Natural killer cell treated with Interleukin-12 subunit alpha and Interleukin-12 subunit beta and Interleukin-15 and Interleukin-18, amount 100 ng/mL, for 72 hours (primary cell): Measurements from ENCODE around the gene LYPLAL1. TPM values are rescaled to one million over a fixed set of nuclear protein-coding genes. Genes with fewer than 3 reads are reported as not detected.

ENCODE experiments used
- ATAC-seq, 2 donors: fragments of 150-1000 bp; cut with Tn5 transposase in 1 of 2; sonication (Bioruptor Pico), chemical (Tn5 transposase) in 1 of 2; 2 replicates each; pipeline ENCODE4 v1.10.0; 2021
- DNase-seq: peaks from one replicate; pipeline ENCODE4 v3.0.0; 2022; ENCODE audit warnings: low spot score
- H3K27ac Mint-ChIP-seq, 2 donors: 1 replicate in 1 of 2; 2 replicates in 1 of 2; pipeline ENCODE4 v1.8.0; 2022; ENCODE audit warnings: mixed read lengths in 2 of 2, mild to moderate bottlenecking in 1 of 2, moderate library complexity in 1 of 2
- H3K27me3 Mint-ChIP-seq, 2 donors: 1 replicate in 1 of 2; 2 replicates in 1 of 2; pipeline ENCODE4 v1.8.0; 2022; ENCODE audit warnings: mixed read lengths in 2 of 2
- H3K36me3 Mint-ChIP-seq: one replicate; pipeline ENCODE4 v1.8.0; 2022; ENCODE audit warnings: mixed read lengths
- H3K4me1 Mint-ChIP-seq, 2 donors: 1 replicate in 1 of 2; 2 replicates in 1 of 2; pipeline ENCODE4 v1.8.0; 2022; ENCODE audit warnings: low read depth in 2 of 2, mixed read lengths in 2 of 2, mild to moderate bottlenecking in 1 of 2
- H3K4me3 Mint-ChIP-seq: one replicate; pipeline ENCODE4 v1.8.0; 2022; ENCODE audit warnings: mixed read lengths
- H3K9me3 Mint-ChIP-seq: 2 replicates; pipeline ENCODE4 v1.8.0; 2022; ENCODE audit warnings: mixed read lengths
- total RNA-seq, 2 donors: library from RNA; stranded (reverse); gene quantifications; one replicate each; pipeline ENCODE4 v1.2.3, GENCODE V29; 2022

LYPLAL1 gene
- total RNA-seq, 2 donors from 2014 or later = 12.5 to 20.3 TPM

GRCh38 chr1:219209578-219209977, 35.9 kb downstream of the LYPLAL1 start:
- H3K36me3 Mint-ChIP-seq = no peaks in the 10 kb centered on the region
- H3K9me3 Mint-ChIP-seq = no peaks in the 10 kb centered on the region
- H3K4me3 Mint-ChIP-seq = no peak overlapping the region
- H3K27ac Mint-ChIP-seq = no peak overlapping the region
- H3K27me3 Mint-ChIP-seq = no peaks in the 10 kb centered on the region
- ATAC-seq (no peak), DNase-seq (no peak)
- no peaks in the 10 kb centered on the region for H3K4me1 Mint-ChIP-seq

GRCh38 chr1:219210067-219210466, 36.4 kb downstream of the LYPLAL1 start:
- no peak for DNase-seq
- H3K4me1 Mint-ChIP-seq = no peaks in the 10 kb centered on the region
- no peak overlapping the region for H3K27ac Mint-ChIP-seq
- H3K27me3 Mint-ChIP-seq = no peaks in the 10 kb centered on the region
- no peaks in the 10 kb centered on the region for H3K36me3 Mint-ChIP-seq
- ATAC-seq = no peak
- no peak overlapping the region for H3K4me3 Mint-ChIP-seq
- H3K9me3 Mint-ChIP-seq = no peaks in the 10 kb centered on the region

DNA sequence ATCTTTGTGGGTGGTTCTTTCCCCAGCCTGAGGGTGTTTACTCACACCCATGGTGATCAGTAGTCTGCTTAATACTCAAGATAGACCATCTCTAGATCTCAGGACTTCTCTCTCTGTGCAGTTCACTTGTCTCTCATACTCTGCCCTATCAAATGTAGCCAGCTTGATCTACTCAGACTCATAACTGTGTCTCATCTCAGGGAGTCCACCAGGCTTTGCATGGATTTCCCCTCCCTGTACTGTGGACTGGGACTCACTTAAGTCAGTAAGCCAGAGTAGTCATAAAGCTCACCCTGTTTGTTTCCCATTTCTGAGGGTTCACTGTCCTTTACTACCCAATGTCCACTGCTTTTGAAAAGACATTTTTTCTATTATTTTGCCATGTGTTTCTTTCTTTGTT, 41.8 kb downstream of the LYPLAL1 start:
- peaks cover 0 to 4% of the 10 kb centered on the region in 2 donors for H3K4me1 Mint-ChIP-seq
- DNase-seq (no peak), ATAC-seq (no peak)
- no peak overlapping the region for H3K4me3 Mint-ChIP-seq
- no peaks in the 10 kb centered on the region for H3K27me3 Mint-ChIP-seq
- peaks cover 4% of the 10 kb centered on the region for H3K36me3 Mint-ChIP-seq
- no peaks in the 10 kb centered on the region for H3K9me3 Mint-ChIP-seq
- peak overlapping the region in 1 of 2 donors; percentile 7 for H3K27ac Mint-ChIP-seq

- no peaks in the 10 kb centered on the region for H3K9me3 Mint-ChIP-seq
- H3K36me3 Mint-ChIP-seq = peaks cover 7% of the 10 kb centered on the region
- peaks cover 0 to 6% of the 10 kb centered on the region in 2 donors for H3K4me1 Mint-ChIP-seq
- H3K27ac Mint-ChIP-seq = no peak overlapping the region
- H3K4me3 Mint-ChIP-seq = no peak overlapping the region
- DNase-seq = no peak
- no peaks in the 10 kb centered on the region for H3K27me3 Mint-ChIP-seq
- ATAC-seq = peak in 1 of 2 donors; percentile 56
Observed at GRCh38 chr1:219220945-219221344, 47.3 kb downstream of the LYPLAL1 start.

DNA sequence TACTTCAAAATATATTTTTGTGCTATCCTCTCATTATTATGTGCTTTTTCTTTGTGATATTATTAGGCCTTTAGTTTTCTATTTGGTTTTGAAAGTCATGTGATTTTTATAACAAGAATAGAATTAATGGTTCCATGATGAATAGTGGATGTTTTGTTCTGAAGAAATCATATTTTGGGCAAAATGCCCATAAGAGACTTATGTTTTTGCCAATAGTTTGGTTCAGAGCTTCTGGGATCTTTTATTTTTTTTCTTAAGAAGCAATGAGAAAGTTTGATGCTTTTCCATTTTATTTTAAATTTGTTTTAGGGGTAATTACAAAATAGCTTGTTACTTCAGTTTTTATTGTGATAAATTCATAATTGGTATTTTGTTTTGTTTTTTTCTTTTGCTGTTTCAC, 49.8 kb downstream of the LYPLAL1 start:
- Mint-ChIP-seq H3K36me3 (peaks cover 8% of the 10 kb centered on the region), H3K4me3 (no peak overlapping the region), H3K9me3 (no peaks in the 10 kb centered on the region), H3K27ac (no peak overlapping the region), H3K4me1 (peaks cover 0 to 6% of the 10 kb centered on the region in 2 donors), H3K27me3 (no peaks in the 10 kb centered on the region)
- DNase-seq (no peak), ATAC-seq (no peak)

GRCh38 chr1:219226196-219226595, 52.5 kb downstream of the LYPLAL1 start:
- H3K4me3 Mint-ChIP-seq = no peak overlapping the region
- peaks cover 4% of the 10 kb centered on the region for H3K36me3 Mint-ChIP-seq
- H3K27ac Mint-ChIP-seq = no peak overlapping the region
- H3K27me3 Mint-ChIP-seq = no peaks in the 10 kb centered on the region
- ATAC-seq (no peak), DNase-seq (no peak)
- peaks cover 0 to 6% of the 10 kb centered on the region in 2 donors for H3K4me1 Mint-ChIP-seq
- H3K9me3 Mint-ChIP-seq = no peaks in the 10 kb centered on the region

DNA sequence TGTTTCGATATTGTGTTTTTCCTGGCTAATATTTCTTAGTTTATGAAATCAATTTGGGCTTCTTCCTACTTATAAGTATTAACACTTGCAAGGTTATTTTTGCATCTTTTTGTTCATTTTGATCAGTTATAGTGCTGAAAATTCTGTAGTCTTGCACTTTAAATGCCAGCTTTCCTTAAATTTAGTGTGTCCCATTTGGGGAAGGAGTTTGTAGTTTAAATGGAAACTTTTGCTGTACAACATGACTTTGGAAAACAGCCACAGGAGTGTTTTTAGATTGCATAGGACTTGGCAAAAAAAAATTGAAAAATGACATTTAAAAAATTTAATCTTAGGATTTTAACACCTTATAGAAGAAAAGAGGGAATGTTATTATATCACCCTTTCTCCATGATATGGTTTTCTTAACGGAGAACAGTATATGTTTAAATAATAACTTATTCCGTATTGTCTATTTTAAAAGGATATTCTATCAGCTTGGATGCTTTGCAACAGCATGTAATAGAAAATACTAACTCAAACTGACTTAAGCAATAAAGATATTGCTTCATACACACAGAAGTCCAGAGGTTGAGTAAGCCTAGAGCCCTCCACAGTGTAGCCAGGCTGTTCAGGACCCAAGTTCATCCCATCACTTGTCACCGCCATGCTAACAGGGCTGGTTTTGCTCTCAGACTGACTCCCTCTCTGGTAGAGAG, 53.8 kb downstream of the LYPLAL1 start:
- no peak for DNase-seq
- no peaks in the 10 kb centered on the region for H3K27me3 Mint-ChIP-seq
- peaks cover 4% of the 10 kb centered on the region for H3K36me3 Mint-ChIP-seq
- no peak overlapping the region for H3K27ac Mint-ChIP-seq
- peaks cover 0 to 6% of the 10 kb centered on the region in 2 donors for H3K4me1 Mint-ChIP-seq
- H3K4me3 Mint-ChIP-seq = no peak overlapping the region
- no peak for ATAC-seq
- no peaks in the 10 kb centered on the region for H3K9me3 Mint-ChIP-seq

GRCh38 chr1:219228058-219228419, 54.4 kb downstream of the LYPLAL1 start:
- Mint-ChIP-seq H3K27me3 (no peaks in the 10 kb centered on the region), H3K9me3 (no peaks in the 10 kb centered on the region), H3K4me3 (no peak overlapping the region), H3K27ac (no peak overlapping the region), H3K4me1 (peaks cover 1 to 6% of the 10 kb centered on the region in 2 donors), H3K36me3 (peaks cover 4% of the 10 kb centered on the region)
- DNase-seq (no peak), ATAC-seq (no peak)

- DNase-seq (no peak), ATAC-seq (no peak)
- Mint-ChIP-seq H3K27ac (no peak overlapping the region), H3K4me3 (no peak overlapping the region), H3K9me3 (no peaks in the 10 kb centered on the region), H3K27me3 (no peaks in the 10 kb centered on the region), H3K4me1 (peaks cover 11 to 13% of the 10 kb centered on the region in 2 donors), H3K36me3 (no peaks in the 10 kb centered on the region)
Observed at GRCh38 chr1:219232890-219233289, 59.2 kb downstream of the LYPLAL1 start.

DNA sequence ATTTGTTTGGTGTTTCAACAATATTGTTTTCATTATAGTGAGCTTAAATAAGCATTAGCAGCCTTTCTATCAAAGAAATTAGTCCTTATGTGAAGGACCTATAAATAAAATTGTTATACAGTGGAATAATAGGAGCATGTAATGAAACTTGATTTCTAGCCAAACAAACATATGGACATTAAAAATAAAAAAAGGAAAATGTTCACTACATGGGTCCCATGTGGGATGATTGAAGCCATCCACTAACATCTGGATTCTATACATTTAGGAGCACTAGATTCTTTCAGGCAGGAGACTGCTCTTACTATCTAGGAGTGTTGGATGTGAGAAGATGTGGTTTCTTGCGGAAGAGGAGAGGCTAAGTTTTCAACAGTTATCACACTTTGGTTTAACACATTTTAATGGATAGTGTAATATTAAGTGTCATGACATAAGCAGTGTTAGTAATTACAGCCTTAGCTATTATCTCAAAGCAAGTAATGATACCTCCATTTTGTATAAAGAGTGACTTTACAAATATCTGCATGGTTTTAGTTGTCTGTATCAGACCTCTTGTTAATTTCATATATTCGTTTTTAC, 62.3 kb downstream of the LYPLAL1 start:
- Mint-ChIP-seq H3K36me3 (no peaks in the 10 kb centered on the region), H3K9me3 (no peaks in the 10 kb centered on the region), H3K4me3 (peak overlapping the region; percentile 1), H3K4me1 (peaks cover 11 to 13% of the 10 kb centered on the region in 2 donors), H3K27ac (no peak overlapping the region), H3K27me3 (no peaks in the 10 kb centered on the region)
- DNase-seq (no peak), ATAC-seq (peak in 1 of 2 donors; percentile 75)

- H3K4me3 Mint-ChIP-seq = no peak overlapping the region
- DNase-seq (no peak), ATAC-seq (no peak)
- no peaks in the 10 kb centered on the region for H3K9me3 Mint-ChIP-seq
- H3K27ac Mint-ChIP-seq = no peak overlapping the region
- H3K4me1 Mint-ChIP-seq = peaks cover 11 to 13% of the 10 kb centered on the region in 2 donors
- no peaks in the 10 kb centered on the region for H3K36me3 Mint-ChIP-seq
- no peaks in the 10 kb centered on the region for H3K27me3 Mint-ChIP-seq
Observed at GRCh38 chr1:219236933-219237610, 63.4 kb downstream of the LYPLAL1 start.

- H3K27me3 Mint-ChIP-seq = peaks cover 0 to 3% of the 10 kb centered on the region in 2 donors
- peaks cover 5% of the 10 kb centered on the region for H3K36me3 Mint-ChIP-seq
- H3K9me3 Mint-ChIP-seq = peaks cover 3% of the 10 kb centered on the region
- H3K27ac Mint-ChIP-seq = no peak overlapping the region
- no peak for ATAC-seq
- DNase-seq = no peak
- peaks cover 9 to 13% of the 10 kb centered on the region in 2 donors for H3K4me1 Mint-ChIP-seq
- no peak overlapping the region for H3K4me3 Mint-ChIP-seq
Observed at GRCh38 chr1:219239518-219239917, 65.8 kb downstream of the LYPLAL1 start.

GRCh38 chr1:219244864-219245263, 71.2 kb downstream of the LYPLAL1 start:
- peaks cover 5% of the 10 kb centered on the region for H3K36me3 Mint-ChIP-seq
- peaks cover 0 to 3% of the 10 kb centered on the region in 2 donors for H3K27me3 Mint-ChIP-seq
- DNase-seq = no peak
- H3K27ac Mint-ChIP-seq = no peak overlapping the region
- peaks cover 3% of the 10 kb centered on the region for H3K9me3 Mint-ChIP-seq
- peaks cover 0 to 3% of the 10 kb centered on the region in 2 donors for H3K4me1 Mint-ChIP-seq
- ATAC-seq = no peak
- no peak overlapping the region for H3K4me3 Mint-ChIP-seq

DNA sequence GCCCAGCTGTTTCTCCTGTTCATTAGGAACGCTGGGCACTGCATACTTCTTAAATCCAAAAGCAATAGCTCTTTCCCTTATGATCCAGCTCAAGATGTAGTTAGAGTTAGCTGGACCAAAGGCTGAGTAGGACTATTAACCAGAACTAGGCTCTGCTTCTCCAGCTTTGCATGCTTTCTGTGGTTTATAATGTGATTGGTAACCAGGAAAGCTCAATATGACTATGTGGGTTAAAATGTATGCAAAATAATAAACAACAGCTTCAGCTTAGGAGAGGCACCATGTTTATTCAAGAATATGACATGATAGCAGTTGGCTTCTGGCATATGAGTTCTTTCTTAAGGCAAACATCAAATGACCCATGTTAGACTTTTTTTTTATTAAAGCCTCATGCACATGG, 73.8 kb downstream of the LYPLAL1 start:
- DNase-seq (no peak), ATAC-seq (no peak)
- H3K4me1 Mint-ChIP-seq = peaks cover 0 to 3% of the 10 kb centered on the region in 2 donors
- H3K4me3 Mint-ChIP-seq = no peak overlapping the region
- H3K9me3 Mint-ChIP-seq = peaks cover 7% of the 10 kb centered on the region
- H3K36me3 Mint-ChIP-seq = peaks cover 18% of the 10 kb centered on the region
- no peak overlapping the region for H3K27ac Mint-ChIP-seq
- peaks cover 0 to 3% of the 10 kb centered on the region in 2 donors for H3K27me3 Mint-ChIP-seq
